ENCODE data around the gene CMSS1. TPM values are rescaled to one million over a fixed set of nuclear protein-coding genes. Genes with fewer than 3 reads are reported as not detected.
A peak's percentile ranks its signal among the peaks of the same experiment; 100 is the strongest.

Gene CMSS1
- total and polyA plus RNA-seq, 8 donors: 14.4 to 29.9 (median 15.9) TPM

DNA sequence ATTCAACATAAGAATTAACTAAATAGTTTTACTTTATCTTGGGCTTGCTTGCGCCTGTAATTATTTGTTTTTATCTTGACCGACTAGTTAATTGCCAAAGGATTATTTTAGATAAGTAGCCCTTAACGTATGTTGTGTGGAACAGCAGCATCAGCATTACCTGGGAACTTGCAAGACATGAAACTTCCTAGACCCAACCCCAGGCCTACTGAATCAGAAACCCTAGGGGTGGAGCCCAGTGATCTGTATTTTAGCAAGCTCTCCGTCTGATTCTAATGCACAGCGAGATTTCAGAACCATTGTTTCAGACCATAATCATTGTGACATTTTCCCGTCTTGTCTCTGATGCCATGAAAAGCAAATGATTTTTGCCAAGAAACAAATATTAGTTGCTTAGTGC, 265.5 kb downstream of the CMSS1 start:
- intact Hi-C loops (cut with DNase I): no loop called here
- H3K27ac ChIP-seq: no peak overlapping the region

GRCh38 chr3:100084100-100084806, 266.6 kb downstream of the CMSS1 start:
- Histone ChIP-seq H3K36me3 (no peaks in the 10 kb centered on the region), H3K4me3 (no peak overlapping the region), H3K27ac (no peak overlapping the region), H3K4me1 (peaks cover 8 to 17% (median 9%) of the 10 kb centered on the region in 3 donors), H3K27me3 (no peaks in the 10 kb centered on the region), H3K9me3 (no peaks in the 10 kb centered on the region)
- ATAC-seq: peak in 2 of 4 donors; percentile 36 to 55
- WGBS, 2 donors: 90 to 96% methylated on average over 7 of the region's 7 CpGs
- no peak for DNase-seq
- intact Hi-C loops (cut with DNase I): no loop called here
- TF ChIP-seq CTCF (IDR thresholded peaks at IDR 0.05): no peak
- no peak for FAIRE-seq

More for the DNA sequence above, 265.5 kb downstream of the CMSS1 start:
- Histone ChIP-seq H3K27me3 (no peaks in the 10 kb centered on the region), H3K9me3 (no peaks in the 10 kb centered on the region), H3K36me3 (no peaks in the 10 kb centered on the region), H3K4me1 (peaks cover 8 to 17% (median 9%) of the 10 kb centered on the region in 3 donors), H3K4me3 (no peak overlapping the region)
- 90 to 92% methylated on average over 6 of the region's 6 CpGs for WGBS, 2 donors
- ATAC-seq: no peak
- no peak for TF ChIP-seq CTCF (IDR thresholded peaks at IDR 0.05)
- FAIRE-seq: no peak
- no peak for DNase-seq

DNA sequence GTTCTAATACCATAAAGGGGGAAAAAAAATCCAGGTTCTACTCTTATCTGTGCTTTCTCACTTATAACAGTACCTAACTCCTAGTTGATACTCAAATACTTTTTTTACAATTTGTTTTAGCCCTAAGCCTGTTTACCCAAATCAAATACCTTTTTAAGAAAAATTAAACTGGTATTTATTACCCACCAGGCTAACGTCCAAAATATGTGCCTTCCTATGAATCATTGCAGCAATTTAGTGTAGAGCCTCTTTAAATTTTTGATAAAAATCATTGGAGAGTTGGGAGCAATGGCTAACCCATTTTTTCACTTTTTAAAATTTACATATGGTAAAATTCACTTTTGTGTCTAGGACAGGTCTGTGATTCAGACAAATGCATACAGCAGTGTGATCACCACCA, 268.7 kb downstream of the CMSS1 start:
- no peak for TF ChIP-seq CTCF (IDR thresholded peaks at IDR 0.05)
- H3K9me3 ChIP-seq: no peaks in the 10 kb centered on the region
- no peak overlapping the region for H3K27ac ChIP-seq
- 51 to 73% methylated on average over 1 of the region's 1 CpG for WGBS, 2 donors
- DNase-seq: no peak
- FAIRE-seq: no peak
- intact Hi-C loops (cut with DNase I): no loop called here
- H3K36me3 ChIP-seq: no peaks in the 10 kb centered on the region
- H3K27me3 ChIP-seq: no peaks in the 10 kb centered on the region
- ATAC-seq: no peak
- peaks cover 0 to 6% (median 0%) of the 10 kb centered on the region in 3 donors for H3K4me1 ChIP-seq
- H3K4me3 ChIP-seq: no peak overlapping the region

DNA sequence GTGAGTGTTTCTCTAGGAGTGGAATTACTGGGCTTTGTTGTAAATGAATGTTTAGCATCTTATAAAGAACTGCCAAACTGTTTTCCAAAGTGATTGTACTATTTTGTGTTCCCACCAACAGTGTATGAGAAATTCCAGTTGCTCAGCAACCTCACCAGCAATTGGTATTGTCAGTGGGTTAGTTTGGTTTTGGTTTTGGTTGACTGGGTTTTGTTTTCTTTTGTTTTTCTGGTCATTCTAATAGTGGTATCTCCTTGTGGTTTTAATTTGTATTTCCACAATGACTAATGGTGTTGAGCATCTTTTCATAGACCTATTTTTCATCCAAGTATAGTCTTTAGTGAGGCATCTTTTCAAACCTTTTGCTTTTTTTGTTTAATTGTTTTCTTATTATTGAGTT, 269.5 kb downstream of the CMSS1 start:
- ATAC-seq: peak in 1 of 4 donors; percentile 24
- no peak overlapping the region for H3K27ac ChIP-seq
- FAIRE-seq: peak; percentile 51

More for the DNA sequence above, 269.5 kb downstream of the CMSS1 start:
- TF ChIP-seq CTCF (IDR thresholded peaks at IDR 0.05): no peak
- Histone ChIP-seq H3K9me3 (no peaks in the 10 kb centered on the region), H3K4me3 (no peak overlapping the region), H3K4me1 (peaks cover 0 to 6% (median 0%) of the 10 kb centered on the region in 3 donors), H3K36me3 (no peaks in the 10 kb centered on the region), H3K27me3 (no peaks in the 10 kb centered on the region)
- no peak for DNase-seq
- intact Hi-C loops (cut with DNase I): no loop called here
